Suprapubic skin (tissue), 4 donors: ENCODE measurements around the gene RALGAPA2.

Source experiments
- EP300 ChIP-seq: sonication (generic); formaldehyde crosslinking; IDR thresholded peaks from one replicate; pipeline ENCODE4 v1.6.1; 2017; ENCODE audit warnings: antibody characterized with exemption
- POLR2A ChIP-seq, 2 donors: fragments of 450-650 bp; IDR thresholded peaks; one replicate each; pipeline ENCODE4 v1.6.1; 2017; ENCODE audit warnings: antibody characterized with exemption in 2 of 2, mild to moderate bottlenecking in 2 of 2, moderate library complexity in 2 of 2
- POLR2AphosphoS5 ChIP-seq, 3 donors: sonication (generic); formaldehyde crosslinking; IDR thresholded peaks; one replicate each; pipeline ENCODE4 v1.6.1; 2017; ENCODE audit warnings: antibody characterized with exemption in 3 of 3
- TF ChIP-seq, protein P1 (sequence below), 2 donors: fragments of 200-600 bp in 1 of 2; fragments of 450-650 bp in 1 of 2; sonication (generic) in 1 of 2; IDR thresholded peaks; one replicate each; pipeline ENCODE4 v1.5.1; 2016 to 2019; ENCODE audit warnings: antibody characterized with exemption in 2 of 2, mild to moderate bottlenecking in 1 of 2, moderate library complexity in 1 of 2

DNA sequence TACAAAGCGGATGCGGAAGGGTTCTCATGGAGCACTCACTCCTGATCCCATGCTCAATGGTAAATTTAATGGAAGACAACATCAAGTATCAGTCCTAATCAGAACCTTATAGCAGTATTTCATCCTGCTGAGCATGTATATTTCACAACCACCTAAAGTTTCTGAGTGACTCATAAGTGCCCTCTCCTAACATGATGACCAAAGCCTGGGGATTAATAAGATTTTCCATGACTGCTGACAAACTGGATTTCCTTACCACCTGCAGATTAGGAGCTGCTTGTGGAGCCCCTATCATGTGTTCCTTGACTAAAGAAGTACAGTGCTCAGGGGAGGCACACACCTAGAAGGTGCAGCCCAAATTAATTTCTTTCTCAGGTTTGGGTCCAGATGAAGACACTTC is 231.8 kb downstream of the RALGAPA2 start:
- TF ChIP-seq, protein P1, sequence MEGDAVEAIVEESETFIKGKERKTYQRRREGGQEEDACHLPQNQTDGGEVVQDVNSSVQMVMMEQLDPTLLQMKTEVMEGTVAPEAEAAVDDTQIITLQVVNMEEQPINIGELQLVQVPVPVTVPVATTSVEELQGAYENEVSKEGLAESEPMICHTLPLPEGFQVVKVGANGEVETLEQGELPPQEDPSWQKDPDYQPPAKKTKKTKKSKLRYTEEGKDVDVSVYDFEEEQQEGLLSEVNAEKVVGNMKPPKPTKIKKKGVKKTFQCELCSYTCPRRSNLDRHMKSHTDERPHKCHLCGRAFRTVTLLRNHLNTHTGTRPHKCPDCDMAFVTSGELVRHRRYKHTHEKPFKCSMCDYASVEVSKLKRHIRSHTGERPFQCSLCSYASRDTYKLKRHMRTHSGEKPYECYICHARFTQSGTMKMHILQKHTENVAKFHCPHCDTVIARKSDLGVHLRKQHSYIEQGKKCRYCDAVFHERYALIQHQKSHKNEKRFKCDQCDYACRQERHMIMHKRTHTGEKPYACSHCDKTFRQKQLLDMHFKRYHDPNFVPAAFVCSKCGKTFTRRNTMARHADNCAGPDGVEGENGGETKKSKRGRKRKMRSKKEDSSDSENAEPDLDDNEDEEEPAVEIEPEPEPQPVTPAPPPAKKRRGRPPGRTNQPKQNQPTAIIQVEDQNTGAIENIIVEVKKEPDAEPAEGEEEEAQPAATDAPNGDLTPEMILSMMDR (IDR thresholded peaks at IDR 0.05): no peak
- TF ChIP-seq EP300 (no peak), POLR2AphosphoS5 (IDR thresholded peaks at IDR 0.05) (no peak), POLR2A (IDR thresholded peaks at IDR 0.05) (no peak)
